Thoracic aorta (tissue), 2 donors: ENCODE data around the gene LRSAM1. TPM values are rescaled to one million over a fixed set of nuclear protein-coding genes. Genes with fewer than 3 reads are reported as not detected.

Source experiments
- ATAC-seq: fragments of 150-250 bp; one replicate; pipeline ENCODE4 v1.8.0; 2017; ENCODE audit warnings: low read depth; ENCODE audit not compliant: insufficient number of reproducible peaks, low FRiP score
- DNase-seq: peaks from one replicate; pipeline ENCODE4 v3.0.0-alpha.2; 2020; ENCODE audit warnings: low spot score
- H3K27ac ChIP-seq, 2 donors: fragments of 200-600 bp; sonication (generic); 1 replicate in 1 of 2; 2 replicates in 1 of 2; pipeline ENCODE4 v1.5.1; 2016; ENCODE audit warnings: mild to moderate bottlenecking in 2 of 2, moderate library complexity in 2 of 2
- H3K27me3 ChIP-seq: fragments of 200-600 bp; sonication (generic); replicated peaks from 2 replicates; pipeline ENCODE4 v1.6.0; 2016; ENCODE audit warnings: mild to moderate bottlenecking; ENCODE audit not compliant: insufficient read depth
- H3K36me3 ChIP-seq: fragments of 200-600 bp; sonication (generic); one replicate; pipeline ENCODE4 v1.5.1; 2016
- H3K4me1 ChIP-seq, 2 donors: fragments of 200-600 bp; sonication (generic); 1 replicate in 1 of 2; 2 replicates in 1 of 2; pipeline versions ENCODE4 v1.5.1 to v1.6.0; 2016; ENCODE audit warnings: low read depth in 2 of 2, mild to moderate bottlenecking in 1 of 2; ENCODE audit not compliant: control insufficient read depth in 1 of 2
- H3K4me3 ChIP-seq: fragments of 200-600 bp; sonication (generic); 2 replicates; pipeline ENCODE4 v1.5.1; 2016; ENCODE audit warnings: mild to moderate bottlenecking
- H3K9me3 ChIP-seq: fragments of 200-600 bp; sonication (generic); 2 replicates; pipeline ENCODE4 v1.5.1; 2016
- total RNA-seq, 2 donors: library from RNA; depleted of rRNA; stranded (reverse); fragments of >200 nt; gene quantifications; one replicate each; pipeline versions ENCODE4 v1.1.0 to v1.2.3, GENCODE V29; 2016
- TF ChIP-seq, protein P1 (sequence below): fragments of 200-600 bp; sonication (generic); IDR thresholded peaks from one replicate; pipeline ENCODE4 v1.5.1; 2019; ENCODE audit warnings: antibody characterized with exemption

Gene LRSAM1
- total RNA-seq, 2 donors from 2014 or later: 16.4 to 22.6 TPM

GRCh38 chr9:127530206-127530941 is 79.1 kb downstream of the LRSAM1 start:
- TF ChIP-seq, protein P1, sequence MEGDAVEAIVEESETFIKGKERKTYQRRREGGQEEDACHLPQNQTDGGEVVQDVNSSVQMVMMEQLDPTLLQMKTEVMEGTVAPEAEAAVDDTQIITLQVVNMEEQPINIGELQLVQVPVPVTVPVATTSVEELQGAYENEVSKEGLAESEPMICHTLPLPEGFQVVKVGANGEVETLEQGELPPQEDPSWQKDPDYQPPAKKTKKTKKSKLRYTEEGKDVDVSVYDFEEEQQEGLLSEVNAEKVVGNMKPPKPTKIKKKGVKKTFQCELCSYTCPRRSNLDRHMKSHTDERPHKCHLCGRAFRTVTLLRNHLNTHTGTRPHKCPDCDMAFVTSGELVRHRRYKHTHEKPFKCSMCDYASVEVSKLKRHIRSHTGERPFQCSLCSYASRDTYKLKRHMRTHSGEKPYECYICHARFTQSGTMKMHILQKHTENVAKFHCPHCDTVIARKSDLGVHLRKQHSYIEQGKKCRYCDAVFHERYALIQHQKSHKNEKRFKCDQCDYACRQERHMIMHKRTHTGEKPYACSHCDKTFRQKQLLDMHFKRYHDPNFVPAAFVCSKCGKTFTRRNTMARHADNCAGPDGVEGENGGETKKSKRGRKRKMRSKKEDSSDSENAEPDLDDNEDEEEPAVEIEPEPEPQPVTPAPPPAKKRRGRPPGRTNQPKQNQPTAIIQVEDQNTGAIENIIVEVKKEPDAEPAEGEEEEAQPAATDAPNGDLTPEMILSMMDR: no peak
- peak overlapping the region; percentile 51 to 84 for H3K27ac ChIP-seq
- no peak for DNase-seq
- H3K4me3 ChIP-seq: no peak overlapping the region
- no peak for ATAC-seq
- peaks cover 9 to 52% of the 10 kb centered on the region in 2 donors for H3K4me1 ChIP-seq
- H3K36me3 ChIP-seq: no peaks in the 10 kb centered on the region
- no peaks in the 10 kb centered on the region for H3K9me3 ChIP-seq
- no peaks in the 10 kb centered on the region for H3K27me3 ChIP-seq

DNA sequence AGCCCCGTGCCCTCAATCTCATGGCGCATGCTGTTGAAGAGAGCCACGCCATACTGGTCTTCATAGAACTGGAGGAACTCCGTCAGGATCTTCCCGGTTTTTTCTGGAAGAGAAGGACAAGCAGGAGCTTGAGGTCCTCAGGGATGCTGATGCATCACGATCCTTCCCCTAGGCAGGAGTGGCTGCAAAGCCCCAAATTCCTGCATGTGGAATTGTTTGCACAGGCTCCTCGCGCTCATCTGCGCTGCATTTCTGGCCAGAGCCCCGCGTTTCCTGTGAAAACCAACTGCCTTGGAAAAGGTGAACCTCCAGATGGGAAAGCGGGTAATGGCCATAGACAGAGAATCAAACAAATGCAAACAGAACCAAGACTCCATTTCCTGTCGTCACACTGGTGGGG is 80.4 kb downstream of the LRSAM1 start:
- Histone ChIP-seq H3K27ac (no peak overlapping the region), H3K4me1 (peaks cover 20 to 60% of the 10 kb centered on the region in 2 donors), H3K36me3 (no peaks in the 10 kb centered on the region), H3K27me3 (no peaks in the 10 kb centered on the region), H3K9me3 (no peaks in the 10 kb centered on the region), H3K4me3 (no peak overlapping the region)
- DNase-seq (no peak), ATAC-seq (no peak)
- TF ChIP-seq, protein P1: no peak

DNA sequence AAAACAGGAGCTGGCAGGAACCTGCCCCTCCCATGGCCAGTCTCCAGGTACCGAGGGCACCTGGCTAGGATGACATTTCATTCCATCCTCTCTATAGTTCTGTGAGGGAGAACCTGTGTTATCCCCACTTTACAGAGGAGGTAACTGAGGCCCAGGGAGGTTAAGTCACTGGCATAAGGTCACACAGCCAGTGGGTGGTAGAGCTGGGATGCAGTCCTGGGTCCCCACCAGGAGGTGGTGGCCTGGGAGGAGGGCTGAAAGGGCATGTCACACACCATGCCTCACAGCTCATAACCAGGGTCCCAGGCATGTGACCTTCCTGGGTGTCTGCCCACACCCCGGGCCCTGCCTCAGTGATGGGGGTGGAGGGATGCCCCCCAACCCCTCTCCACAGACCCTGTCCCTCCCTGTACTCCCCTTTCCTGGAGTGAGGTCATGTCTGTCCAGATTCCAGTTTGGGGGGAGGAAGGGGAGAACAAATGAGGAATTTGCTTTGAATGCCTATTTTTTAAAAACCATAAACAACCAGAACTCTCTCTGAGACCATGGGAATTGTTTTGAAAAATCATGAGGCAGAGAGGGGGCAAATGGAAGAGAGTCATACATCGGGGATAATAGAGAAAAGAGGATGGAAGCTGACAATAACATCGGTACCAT is 83.1 kb downstream of the LRSAM1 start:
- TF ChIP-seq, protein P1: no peak
- H3K27ac ChIP-seq: peak overlapping the region in 1 of 2 donors; percentile 90
- DNase-seq (no peak), ATAC-seq (no peak)
- peaks cover 26 to 72% of the 10 kb centered on the region in 2 donors for H3K4me1 ChIP-seq
- no peak overlapping the region for H3K4me3 ChIP-seq
- H3K36me3 ChIP-seq: no peaks in the 10 kb centered on the region
- no peaks in the 10 kb centered on the region for H3K9me3 ChIP-seq
- no peaks in the 10 kb centered on the region for H3K27me3 ChIP-seq

DNA sequence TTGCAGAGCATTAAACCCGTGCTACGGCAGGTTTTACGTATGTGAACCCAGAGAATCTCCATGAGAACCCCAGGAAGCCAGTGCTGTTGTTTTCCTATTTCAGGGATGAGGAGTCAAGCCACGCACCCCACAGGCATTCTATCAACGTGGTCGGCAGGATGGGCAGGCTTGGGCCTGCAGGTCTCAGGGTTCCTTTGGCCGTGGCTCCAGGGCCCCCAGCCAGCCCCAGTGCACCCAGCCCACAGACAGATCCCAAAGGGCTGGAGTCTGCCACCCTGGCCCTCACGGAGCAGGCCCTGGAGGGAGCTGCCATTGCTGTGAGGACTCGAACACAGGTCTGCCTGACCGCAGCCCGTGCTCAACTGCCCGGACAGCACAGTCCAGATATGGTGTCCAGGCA is 83.6 kb downstream of the LRSAM1 start:
- H3K9me3 ChIP-seq: no peaks in the 10 kb centered on the region
- H3K36me3 ChIP-seq: no peaks in the 10 kb centered on the region
- H3K27me3 ChIP-seq: no peaks in the 10 kb centered on the region
- H3K4me3 ChIP-seq: no peak overlapping the region
- H3K4me1 ChIP-seq: peaks cover 31 to 75% of the 10 kb centered on the region in 2 donors
- TF ChIP-seq, protein P1: no peak
- no peak for DNase-seq
- H3K27ac ChIP-seq: peak overlapping the region; percentile 44 to 90
- no peak for ATAC-seq

DNA sequence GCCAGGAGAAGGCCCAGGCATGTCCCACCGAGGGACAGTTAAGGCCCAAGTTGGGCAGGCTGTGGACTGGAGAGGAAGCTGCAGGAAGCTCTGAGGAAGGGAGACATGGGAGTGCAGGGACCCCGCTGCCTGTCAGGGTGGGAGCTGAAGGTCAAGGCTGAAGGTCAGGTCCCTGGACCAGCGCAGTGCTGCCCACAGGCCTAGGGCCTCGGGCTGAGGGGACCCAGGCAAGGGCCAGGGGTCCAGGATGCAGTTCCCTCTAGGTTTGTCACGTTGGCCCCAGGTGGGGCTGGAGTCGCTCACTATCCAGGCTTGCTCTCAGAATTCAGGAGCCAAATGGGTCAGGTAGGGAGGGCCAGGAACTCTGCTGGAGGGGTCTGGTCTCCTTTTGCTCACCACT is 84.1 kb downstream of the LRSAM1 start:
- Histone ChIP-seq H3K4me3 (no peak overlapping the region), H3K36me3 (no peaks in the 10 kb centered on the region), H3K27ac (peak overlapping the region; percentile 44 to 90), H3K27me3 (no peaks in the 10 kb centered on the region), H3K9me3 (no peaks in the 10 kb centered on the region), H3K4me1 (peaks cover 36 to 75% of the 10 kb centered on the region in 2 donors)
- DNase-seq (no peak), ATAC-seq (no peak)
- TF ChIP-seq, protein P1: no peak
